Stomach (tissue), 4 donors: ENCODE results near the gene MED15.

Experiments
- CTCF ChIP-seq, 7 experiments: fragments of 450-650 bp in 4 of 7; fragments of 200-600 bp in 3 of 7; sonication (generic) in 3 of 7; IDR thresholded peaks; one replicate each; pipeline ENCODE4 v1.5.1; 2016 to 2019; ENCODE audit warnings: antibody characterized with exemption in 7 of 7, control low read depth in 2 of 7, mild to moderate bottlenecking in 1 of 7
- EP300 ChIP-seq: sonication (generic); formaldehyde crosslinking; IDR thresholded peaks from one replicate; pipeline ENCODE4 v1.6.1; 2017; ENCODE audit warnings: antibody characterized with exemption
- POLR2A ChIP-seq, 4 donors: fragments of 450-650 bp; IDR thresholded peaks; one replicate each; pipeline ENCODE4 v1.6.1; 2016; ENCODE audit warnings: antibody characterized with exemption in 4 of 4, control low read depth in 2 of 4, mild to moderate bottlenecking in 1 of 4, moderate library complexity in 1 of 4
- POLR2AphosphoS5 ChIP-seq, 3 donors: sonication (generic); formaldehyde crosslinking; IDR thresholded peaks; one replicate each; pipeline ENCODE4 v1.6.1; 2016; ENCODE audit warnings: antibody characterized with exemption in 3 of 3

GRCh38 chr22:20537325-20537756, 29.9 kb downstream of the MED15 start:
- no peak for TF ChIP-seq CTCF (IDR thresholded peaks at IDR 0.05)
- no peak for TF ChIP-seq EP300
- no peak for TF ChIP-seq POLR2A (IDR thresholded peaks at IDR 0.05)
- no peak for TF ChIP-seq POLR2AphosphoS5 (IDR thresholded peaks at IDR 0.05)
